Measurements from ENCODE around the gene EXOC7. TPM values are rescaled to one million over a fixed set of nuclear protein-coding genes. Genes with fewer than 3 reads are reported as not detected.

The EXOC7 gene
- total and polyA plus RNA-seq, 8 donors, result 31.8 to 280 (median 68.1) TPM

GRCh38 chr17:76124582-76125390, 21.2 kb upstream of the EXOC7 start:
- 85 to 90% (median 88%) methylated on average over 20 to 22 of the region's 22 CpGs for WGBS, 5 donors
- no peaks in the 10 kb centered on the region for H3K9me3 ChIP-seq
- DNase-seq, result no peak
- intact Hi-C loops (cut with DNase I; ENCODE audit: low total_unique reads), result loop anchor here (5.0 to 10.0 kb wide), 2 partner anchors 60 to 153 kb away; no protein-coding TSS in a partner anchor
- H3K27me3 ChIP-seq, result no peaks in the 10 kb centered on the region
- TF ChIP-seq POLR2AphosphoS5 (IDR thresholded peaks at IDR 0.05) (no peak), CTCF (IDR thresholded peaks at IDR 0.05) (no peak), EP300 (IDR thresholded peaks at IDR 0.05) (no peak), POLR2A (IDR thresholded peaks at IDR 0.05) (no peak)
- H3K4me1 ChIP-seq, result peaks cover 10 to 12% (median 10%) of the 10 kb centered on the region in 4 donors
- H3K27ac ChIP-seq, result no peak overlapping the region
- no peaks in the 10 kb centered on the region for H3K36me3 ChIP-seq
- no peak overlapping the region for H3K4me3 ChIP-seq

- intact Hi-C loops (cut with DNase I; ENCODE audit: low total_unique reads), result loop anchor here (5.0 to 10.0 kb wide), 2 partner anchors 61 to 153 kb away; no protein-coding TSS in a partner anchor
- Histone ChIP-seq H3K4me1 (peaks cover 10 to 12% (median 10%) of the 10 kb centered on the region in 4 donors), H3K36me3 (no peaks in the 10 kb centered on the region), H3K9me3 (no peaks in the 10 kb centered on the region), H3K4me3 (no peak overlapping the region), H3K27me3 (no peaks in the 10 kb centered on the region), H3K27ac (no peak overlapping the region)
- TF ChIP-seq EP300 (IDR thresholded peaks at IDR 0.05) (no peak), POLR2A (IDR thresholded peaks at IDR 0.05) (no peak), CTCF (IDR thresholded peaks at IDR 0.05) (no peak), POLR2AphosphoS5 (IDR thresholded peaks at IDR 0.05) (no peak)
- no peak for DNase-seq
- 59 to 77% (median 65%) methylated on average over 7 to 9 of the region's 9 CpGs for WGBS, 5 donors
Measured at GRCh38 chr17:76123749-76124581, 20.4 kb upstream of the EXOC7 start.

DNA sequence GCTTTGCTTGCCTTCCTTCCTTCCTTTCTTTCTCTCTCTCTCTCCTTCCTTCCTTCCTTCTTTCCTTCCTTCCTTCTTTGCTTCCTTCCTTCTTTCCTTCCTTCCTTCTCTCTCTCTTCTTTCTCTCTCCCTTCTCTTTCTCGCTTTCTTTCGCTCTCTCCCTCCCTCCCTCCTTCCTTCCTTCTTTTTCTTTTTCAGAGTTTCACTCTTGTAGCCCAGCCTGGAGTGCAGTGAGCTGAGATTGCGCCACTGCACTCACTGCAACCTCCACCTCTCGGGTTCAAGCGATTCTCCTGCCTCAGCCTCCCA, 19.6 kb upstream of the EXOC7 start:
- H3K9me3 ChIP-seq, result no peaks in the 10 kb centered on the region

More for the DNA sequence above, 19.6 kb upstream of the EXOC7 start:
- H3K27ac ChIP-seq, result no peak overlapping the region
- no peak for TF ChIP-seq POLR2AphosphoS5 (IDR thresholded peaks at IDR 0.05)
- no peak for TF ChIP-seq EP300 (IDR thresholded peaks at IDR 0.05)
- no peak for TF ChIP-seq POLR2A (IDR thresholded peaks at IDR 0.05)
- TF ChIP-seq CTCF (IDR thresholded peaks at IDR 0.05), result no peak
- peaks cover 10 to 12% (median 10%) of the 10 kb centered on the region in 4 donors for H3K4me1 ChIP-seq
- H3K27me3 ChIP-seq, result no peaks in the 10 kb centered on the region
- no peak for DNase-seq
- 74 to 87% (median 79%) methylated on average over 5 of the region's 5 CpGs for whole genome bisulfite sequencing, 5 donors
- intact Hi-C loops (cut with DNase I; ENCODE audit: low total_unique reads), result loop anchor here (5.0 to 10.0 kb wide), 2 partner anchors 62 to 154 kb away; no protein-coding TSS in a partner anchor
- H3K4me3 ChIP-seq, result no peak overlapping the region
- no peaks in the 10 kb centered on the region for H3K36me3 ChIP-seq
